HL-60 (cell line): ENCODE data around the gene NT5C.

Experiments
- DNase-seq, 2 experiments: peaks; one replicate each; pipeline ENCODE4 v3.0.0-alpha.2; 2010 to 2020; ENCODE audit warnings: low read depth in 1 of 2, low spot score in 1 of 2
- H3K27ac ChIP-seq: fragments of 250-450 bp; sonication (Bioruptor Pico); replicated peaks from 2 replicates; pipeline ENCODE4 v1.5.1; 2020; ENCODE audit warnings: mild to moderate bottlenecking, moderate library complexity
- H3K27me3 ChIP-seq: fragments of 250-450 bp; sonication (Bioruptor Pico); 2 replicates; pipeline ENCODE4 v1.5.1; 2021; ENCODE audit warnings: mild to moderate bottlenecking, moderate library complexity; ENCODE audit not compliant: insufficient read depth, poor library complexity, severe bottlenecking
- H3K4me3 ChIP-seq: replicated peaks from 2 replicates; pipeline ENCODE4 v1.5.1; 2011; ENCODE audit warnings: mild to moderate bottlenecking, control low read depth, low read length; ENCODE audit not compliant: insufficient read depth
- CTCF ChIP-seq: IDR thresholded peaks from one replicate; pipeline ENCODE4 v1.5.1; 2011; ENCODE audit warnings: low read length, control low read depth, inconsistent platforms; ENCODE audit not compliant: insufficient read depth
- GABPA ChIP-seq: IDR thresholded peaks from 2 replicates; pipeline ENCODE4 v1.6.1; 2012; ENCODE audit warnings: low read depth
- POLR2AphosphoS5 ChIP-seq: IDR thresholded peaks from 2 replicates; pipeline ENCODE4 v1.6.1; 2012; ENCODE audit warnings: low read depth
- REST ChIP-seq: IDR thresholded peaks from 2 replicates; pipeline ENCODE4 v1.6.1; 2012; ENCODE audit warnings: low read depth; ENCODE audit not compliant: insufficient replicate concordance
- SPI1 ChIP-seq: IDR thresholded peaks from 2 replicates; pipeline ENCODE4 v1.6.1; 2012; ENCODE audit warnings: low read depth, mild to moderate bottlenecking, borderline replicate concordance

The NT5C gene

DNA sequence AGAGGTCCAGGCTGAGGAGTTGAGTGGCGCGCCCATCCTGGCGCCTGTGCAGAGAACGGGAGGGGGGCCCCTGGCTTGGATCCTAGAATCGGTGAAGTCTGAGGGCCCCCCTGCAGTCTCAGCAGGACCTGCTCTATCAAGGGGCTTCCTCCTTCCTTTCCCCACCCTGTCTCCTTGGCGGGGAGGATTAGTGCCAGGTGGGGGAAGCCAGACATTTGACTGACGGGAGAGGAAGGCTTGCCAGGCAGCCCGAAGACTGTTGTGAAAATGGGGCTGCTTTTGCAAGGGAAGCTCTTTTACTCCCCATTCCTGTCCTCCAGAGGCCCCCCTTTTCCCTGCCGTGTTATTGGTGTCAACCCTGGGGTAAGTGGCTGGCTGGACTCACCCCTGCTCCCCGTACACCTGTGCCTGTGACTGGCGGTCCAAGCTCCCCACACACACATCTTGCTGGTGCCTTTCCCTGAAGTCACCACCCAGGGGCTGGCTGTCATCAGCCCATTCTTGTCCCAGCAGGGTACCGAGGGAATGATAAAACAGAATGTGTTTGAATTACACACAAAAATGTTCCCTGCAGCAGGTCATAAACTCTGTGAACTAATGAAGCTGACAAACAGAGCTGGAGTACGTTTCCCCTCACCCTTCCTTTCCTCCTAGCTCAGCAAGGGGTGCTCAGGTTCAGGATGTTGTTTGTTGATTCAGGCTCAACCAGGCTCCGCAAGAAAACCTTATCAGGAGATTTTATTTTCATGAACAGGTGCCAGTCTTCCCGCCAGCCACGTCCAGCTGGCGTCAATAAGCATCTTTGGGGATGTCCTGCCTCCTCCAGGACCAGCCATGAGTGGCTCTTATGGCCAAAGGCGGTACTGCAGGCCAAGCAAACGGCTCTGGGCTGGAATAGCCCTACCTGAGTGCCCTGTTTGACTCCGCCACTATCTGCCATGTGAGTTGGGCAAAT, 26.1 kb downstream of the NT5C start:
- Histone ChIP-seq H3K27me3 (no peaks in the 10 kb centered on the region), H3K27ac (no peak overlapping the region), H3K4me3 (no peak overlapping the region)
- peak in 1 of 2 experiments; percentile 55 for DNase-seq
- TF ChIP-seq GABPA = no peak
- peak; percentile 54 for TF ChIP-seq CTCF
- no peak for TF ChIP-seq SPI1
- TF ChIP-seq REST = no peak
- no peak for TF ChIP-seq POLR2AphosphoS5

DNA sequence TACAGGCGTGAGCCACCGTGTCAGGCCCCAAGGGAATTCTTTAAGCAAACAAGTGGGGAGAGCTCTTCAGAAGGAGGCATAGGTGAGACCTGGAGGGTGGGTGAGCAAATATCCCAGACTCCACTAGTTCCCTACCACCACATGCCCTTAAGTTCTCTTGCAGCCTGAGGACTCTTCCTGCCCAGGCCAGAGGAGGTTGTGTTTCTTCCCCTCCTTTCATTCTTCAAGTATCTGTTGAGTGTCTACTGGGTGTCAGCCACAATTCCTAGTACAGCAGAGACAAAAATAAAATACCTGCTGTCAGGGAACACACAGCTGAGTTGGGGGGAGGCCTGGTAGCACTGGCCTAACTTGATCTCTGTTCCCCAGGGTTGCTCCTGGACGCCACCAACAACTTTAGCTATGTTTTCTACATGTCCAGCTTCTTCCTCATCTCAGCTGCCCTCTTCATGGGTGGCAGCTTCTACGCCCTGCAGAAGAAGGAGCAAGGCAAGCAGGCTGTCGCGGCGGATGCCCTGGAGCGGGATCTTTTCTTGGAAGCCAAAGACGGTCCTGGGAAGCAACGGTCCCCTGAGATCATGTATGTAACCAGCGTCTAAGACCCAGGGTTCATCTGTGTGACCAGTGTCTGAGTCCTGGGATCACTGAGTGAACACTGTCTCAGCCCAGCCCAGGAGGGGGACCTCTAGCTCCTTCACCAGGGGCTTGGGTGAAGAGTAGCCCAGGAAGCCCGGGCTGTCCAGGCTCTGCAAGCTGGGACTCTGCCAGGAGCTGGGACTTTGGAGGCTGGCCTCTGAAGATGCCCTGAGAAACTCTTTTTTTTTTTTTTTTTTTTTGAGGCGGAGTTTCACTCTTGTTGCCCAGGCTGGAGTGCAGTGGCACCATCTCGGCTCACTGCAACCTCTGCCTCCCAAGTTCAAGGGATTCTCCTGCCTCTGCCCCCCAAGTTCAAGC, 27.7 kb downstream of the NT5C start:
- H3K27ac ChIP-seq = no peak overlapping the region
- DNase-seq = no peak
- no peak overlapping the region for H3K4me3 ChIP-seq
- no peaks in the 10 kb centered on the region for H3K27me3 ChIP-seq
- TF ChIP-seq GABPA (no peak), POLR2AphosphoS5 (no peak), SPI1 (no peak), REST (no peak), CTCF (no peak)

DNA sequence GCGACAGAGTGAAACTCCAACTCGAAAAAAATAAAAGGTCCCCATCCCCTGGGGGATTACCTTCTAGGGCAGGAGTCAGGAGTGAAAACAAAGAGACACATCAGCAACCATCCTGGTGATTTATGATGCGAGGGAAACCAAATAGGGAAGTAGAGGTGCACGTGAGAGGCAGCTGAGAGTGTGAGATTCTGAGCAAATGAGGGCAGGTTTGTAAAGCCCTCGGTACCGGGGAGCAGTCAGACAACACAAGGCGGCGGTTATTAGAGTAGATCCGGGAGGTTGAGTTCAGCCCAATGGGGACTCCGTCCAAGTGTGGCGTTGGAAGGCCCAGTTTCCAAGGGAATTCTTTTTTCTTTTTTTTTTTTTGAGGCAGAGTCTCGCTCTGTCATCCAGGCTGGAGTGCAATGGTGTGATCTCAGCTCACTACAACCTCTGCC, 29.1 kb downstream of the NT5C start:
- peak in 1 of 2 experiments; percentile 51 for DNase-seq
- TF ChIP-seq POLR2AphosphoS5 (no peak), REST (no peak), GABPA (no peak), SPI1 (peak; percentile 51; the same call in 1 of the 2 replicates), CTCF (no peak)
- Histone ChIP-seq H3K4me3 (no peak overlapping the region), H3K27me3 (no peaks in the 10 kb centered on the region), H3K27ac (no peak overlapping the region)
